ENCODE data around the gene TMEM31. TPM values are rescaled to one million over a fixed set of nuclear protein-coding genes. Genes with fewer than 3 reads are reported as not detected.

TMEM31 gene
- total and polyA plus RNA-seq, 10 of the 15 experiments (the other 5 are each of a cell fraction or from before 2014, with no cell fraction given) = 0.18 TPM; not detected in 9

DNA sequence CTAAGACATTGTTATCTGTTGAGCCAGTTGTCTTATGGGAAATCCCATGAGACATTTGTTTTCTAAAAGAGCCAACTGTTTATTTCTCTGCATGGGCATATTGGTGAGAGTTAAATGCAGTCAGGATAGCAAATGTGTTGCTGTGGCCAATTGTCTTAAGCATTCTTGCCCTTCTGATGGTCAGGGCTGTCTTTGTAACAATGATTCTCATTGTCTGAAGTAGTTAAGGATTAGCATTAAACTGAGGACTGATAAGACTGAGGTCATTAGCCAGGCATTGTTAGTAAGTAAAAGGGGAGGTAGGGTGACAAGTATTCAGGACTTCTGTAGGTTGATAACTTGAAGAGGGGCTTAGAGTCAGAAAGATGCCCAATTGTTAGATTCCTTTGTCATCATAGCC, 13.0 kb upstream of the TMEM31 start:
- no peak for ATAC-seq
- Histone ChIP-seq H3K4me1 (ENCODE audit: control insufficient read depth, insufficient read depth, low read length) (no peaks in the 10 kb centered on the region), H3K9me3 (replicated peaks; ENCODE audit: control insufficient read depth, insufficient read depth, low read length) (no peaks in the 10 kb centered on the region), H3K9ac (ENCODE audit: control insufficient read depth, insufficient read depth, low read length) (no peak overlapping the region), H4K20me1 (ENCODE audit: control insufficient read depth, insufficient read depth) (no peaks in the 10 kb centered on the region), H3K79me2 (ENCODE audit: control insufficient read depth, insufficient read depth, low read length) (no peaks in the 10 kb centered on the region), H2AFZ (ENCODE audit: control insufficient read depth, low read depth, low read length) (no peak overlapping the region), H3K36me3 (ENCODE audit: control insufficient read depth in 2 of 2, insufficient read depth in 2 of 2, low read length in 1 of 2) (no peaks in the 10 kb centered on the region), H3K4me3 (no peak overlapping the region), H3K27me3 (replicated peaks in 1 of 2; ENCODE audit: control insufficient read depth in 2 of 2, insufficient read depth in 2 of 2, low read length in 1 of 2) (no peaks in the 10 kb centered on the region; a peak in 1 of 4 replicates), H3K4me2 (ENCODE audit: control insufficient read depth, insufficient read depth) (no peak overlapping the region), H3K27ac (ENCODE audit: control insufficient read depth, insufficient read depth) (no peak overlapping the region)
- no TSS peak for BruUV-seq (replicated peaks)
- no peak for TF ChIP-seq POU2F2 (IDR thresholded peaks at IDR 0.05; ENCODE audit: borderline replicate concordance, low read depth, low read length)
- TF ChIP-seq DPF2 (IDR thresholded peaks at IDR 0.05) = no peak
- TF ChIP-seq CBX3 (IDR thresholded peaks at IDR 0.05; ENCODE audit: borderline replicate concordance, low read depth) = no peak
- TF ChIP-seq JUND (IDR thresholded peaks at IDR 0.05; ENCODE audit: low read depth, low read length) = no peak
- TF ChIP-seq ZNF384 (IDR thresholded peaks at IDR 0.05; ENCODE audit: borderline replicate concordance, low read depth, low read length) = no peak
- TF ChIP-seq HDAC6 (IDR thresholded peaks at IDR 0.05; ENCODE audit: unreplicated experiment) = no peak
- no peak for TF ChIP-seq BACH1 (IDR thresholded peaks at IDR 0.05; ENCODE audit: borderline replicate concordance)
- TF ChIP-seq BCLAF1 (IDR thresholded peaks at IDR 0.05) = no peak
- no peak for FAIRE-seq
- ChIA-PET CTCF (no interaction called here), RAD21 (ENCODE audit: unreplicated experiment) (no interaction called here), POLR2A (no interaction called here), SMC1A (ENCODE audit: uncharacterized antibody, unreplicated experiment) (no interaction called here)
- intact Hi-C loops (cut with micrococcal nuclease; ENCODE audit: unreplicated experiment) = no loop called here
- in situ Hi-C loops (cut with MboI) = no loop called here
- no peak for DNase-seq (ENCODE audit: low read depth, low spot score)

Data from GM12878 (cell line).